Measurements from ENCODE around the gene IL4.
A peak's percentile ranks its signal among the peaks of the same experiment; 100 is the strongest.

IL4 gene

GRCh38 chr5:132655821-132656773, 17.7 kb upstream of the IL4 start:
- TF ChIP-seq CTCF (IDR thresholded peaks at IDR 0.05; ENCODE audit: low read depth, low read length) (no peak), POLR2A (IDR thresholded peaks at IDR 0.05; ENCODE audit: extremely low read depth, insufficient read length) (no peak), MAX (IDR thresholded peaks at IDR 0.05; ENCODE audit: low read depth, low read length) (no peak), MYC (IDR thresholded peaks at IDR 0.05; ENCODE audit: low read depth, low read length) (no peak)
- no peak overlapping the region for H3K4me3 ChIP-seq (ENCODE audit: low read depth, low read length)
- peak; percentile 74 for DNase-seq (ENCODE audit: low read depth)

GRCh38 chr5:132656774-132657355, 16.9 kb upstream of the IL4 start:
- peak; percentile 11 for DNase-seq (ENCODE audit: low read depth)
- H3K4me3 ChIP-seq (ENCODE audit: low read depth, low read length) = no peak overlapping the region
- no peak for TF ChIP-seq POLR2A (IDR thresholded peaks at IDR 0.05; ENCODE audit: extremely low read depth, insufficient read length)
- TF ChIP-seq CTCF (IDR thresholded peaks at IDR 0.05; ENCODE audit: low read depth, low read length) = no peak
- no peak for TF ChIP-seq MYC (IDR thresholded peaks at IDR 0.05; ENCODE audit: low read depth, low read length)
- TF ChIP-seq MAX (IDR thresholded peaks at IDR 0.05; ENCODE audit: low read depth, low read length) = no peak

GRCh38 chr5:132657676-132658380, 16.0 kb upstream of the IL4 start, which contains the start of gene IL13:
Gene IL13, plus strand, starts transcription at chr5:132658173. Its CDS starts 14 bp downstream, at chr5:132658187.
- peak; percentile 19 for DNase-seq (ENCODE audit: low read depth)
- TF ChIP-seq MAX (IDR thresholded peaks at IDR 0.05; ENCODE audit: low read depth, low read length) = no peak
- TF ChIP-seq POLR2A (IDR thresholded peaks at IDR 0.05; ENCODE audit: extremely low read depth, insufficient read length) = no peak
- no peak for TF ChIP-seq CTCF (IDR thresholded peaks at IDR 0.05; ENCODE audit: low read depth, low read length)
- no peak for TF ChIP-seq MYC (IDR thresholded peaks at IDR 0.05; ENCODE audit: low read depth, low read length)
- H3K4me3 ChIP-seq (ENCODE audit: low read depth, low read length) = no peak within 1 kb of the TSS

GRCh38 chr5:132658381-132659302, 15.1 kb upstream of the IL4 start:
- no peak for DNase-seq (ENCODE audit: low read depth)
- no peak for TF ChIP-seq POLR2A (IDR thresholded peaks at IDR 0.05; ENCODE audit: extremely low read depth, insufficient read length)
- no peak for TF ChIP-seq MAX (IDR thresholded peaks at IDR 0.05; ENCODE audit: low read depth, low read length)
- TF ChIP-seq CTCF (IDR thresholded peaks at IDR 0.05; ENCODE audit: low read depth, low read length) = no peak
- no peak for TF ChIP-seq MYC (IDR thresholded peaks at IDR 0.05; ENCODE audit: low read depth, low read length)
- H3K4me3 ChIP-seq (ENCODE audit: low read depth, low read length) = no peak overlapping the region
